ENCODE data around the gene PSMB2. TPM values are rescaled to one million over a fixed set of nuclear protein-coding genes. Genes with fewer than 3 reads are reported as not detected.
A peak's percentile ranks its signal among the peaks of the same experiment; 100 is the strongest.

Gene PSMB2
- total RNA-seq, 1 experiment from 2014 or later = 86.0 TPM

DNA sequence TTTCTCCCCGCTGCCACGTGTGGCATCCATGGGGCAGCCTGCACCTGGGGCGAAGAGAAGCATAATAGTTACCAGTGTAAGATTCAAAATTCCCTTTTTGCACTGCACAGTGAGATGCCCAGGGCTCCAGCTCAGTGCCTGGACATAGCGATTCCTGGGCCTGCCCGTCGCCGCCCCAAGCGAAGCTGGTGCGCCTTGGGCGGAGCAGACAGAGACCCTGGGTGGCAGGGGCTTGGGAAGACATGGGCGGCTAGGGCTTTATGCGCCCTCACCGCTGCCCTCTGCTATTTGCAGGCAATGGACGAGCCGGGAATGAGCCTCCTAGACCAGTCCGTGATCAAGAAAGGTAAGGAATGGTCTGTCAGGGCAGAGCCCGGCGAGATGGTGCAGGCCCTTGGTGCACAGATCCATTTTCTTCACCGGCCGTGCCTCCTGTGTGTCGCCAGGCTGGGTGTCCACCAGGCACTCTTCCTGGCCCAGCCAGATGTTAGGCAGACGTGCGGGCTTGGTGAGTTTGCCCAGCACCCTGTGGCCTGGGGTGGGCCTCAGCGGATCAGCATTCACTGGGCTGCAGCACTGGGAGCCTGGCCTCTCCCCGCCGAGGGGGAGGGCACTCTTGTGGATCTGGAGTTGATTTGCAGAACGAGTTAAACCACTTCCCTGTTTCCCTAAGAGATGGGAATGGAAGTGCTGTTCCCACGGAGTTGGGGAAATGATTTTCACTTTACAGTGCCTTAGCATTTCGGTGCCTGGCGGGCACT lies 66.5 kb downstream of the PSMB2 start:
- Histone ChIP-seq H3K23ac (ENCODE audit: insufficient read length, low read depth, low read length) (no peak overlapping the region), H2AFZ (ENCODE audit: low read length) (no peak overlapping the region), H3K4ac (ENCODE audit: low read depth, low read length) (no peak overlapping the region), H2BK15ac (ENCODE audit: low read depth, low read length) (no peak overlapping the region), H2BK12ac (ENCODE audit: insufficient read length, low read depth, low read length) (no peak overlapping the region), H3T11ph (ENCODE audit: low read length) (no peak overlapping the region), H2BK5ac (ENCODE audit: insufficient read length, low read length) (no peak overlapping the region), H4K91ac (ENCODE audit: insufficient read length, low read depth, low read length) (no peak overlapping the region), H3K23me2 (ENCODE audit: insufficient read length, low read depth, low read length, poor library complexity, severe bottlenecking) (peaks cover 19% of the 10 kb centered on the region), H4K20me1 (ENCODE audit: control insufficient read depth, insufficient read depth, insufficient read length) (no peaks in the 10 kb centered on the region), H3K9me3 (ENCODE audit: control insufficient read depth, low read depth, low read length) (no peaks in the 10 kb centered on the region), H2BK120ac (ENCODE audit: low read depth, low read length, poor library complexity, severe bottlenecking) (no peak overlapping the region), H3K27ac (ENCODE audit: insufficient read length, low read depth, low read length) (no peak overlapping the region), H3K9ac (ENCODE audit: extremely low read depth, insufficient read length, low read length) (no peak overlapping the region), H4K8ac (replicated peaks; ENCODE audit: insufficient read length, low read depth, low read length) (no peak overlapping the region), H3K18ac (ENCODE audit: insufficient read length, low read depth, low read length) (no peak overlapping the region), H3K79me2 (ENCODE audit: insufficient read depth, low read length) (no peaks in the 10 kb centered on the region), H3K27me3 (ENCODE audit: insufficient read depth, low read length) (peaks cover 73% of the 10 kb centered on the region), H3K14ac (ENCODE audit: insufficient read depth, low read length) (no peak overlapping the region; the same call in 1 of the 2 replicates), H3K56ac (ENCODE audit: insufficient read length, low read depth, low read length) (no peak overlapping the region), H4K5ac (ENCODE audit: insufficient read length, low read depth, low read length) (no peak overlapping the region), H2AK5ac (ENCODE audit: insufficient read length, low read length) (no peak overlapping the region), H3K79me1 (ENCODE audit: insufficient read depth, low read depth, low read length, poor library complexity, severe bottlenecking) (no peaks in the 10 kb centered on the region), H3K4me2 (ENCODE audit: insufficient read depth, insufficient read length, low read length) (peak overlapping the region; percentile 9), H3K4me1 (ENCODE audit: insufficient read depth, low read length) (0 out of 2 replicates have a peak, but pooled peaks cover 2% of the 10 kb centered on the region), H2BK20ac (ENCODE audit: low read depth, low read length, poor library complexity, severe bottlenecking) (no peak overlapping the region)
- no peak for DNase-seq
- no peaks in the 10 kb centered on the region for H3K36me3 Mint-ChIP-seq (ENCODE audit: insufficient read depth in 1 of 3, low read depth in 3 of 3)
- H3K4me1 Mint-ChIP-seq = peaks cover 29 to 37% of the 10 kb centered on the region in 2 experiments
- peak overlapping the region in 1 of 2 experiments; percentile 68; a peak in 2 of 5 replicates for H3K4me3 Mint-ChIP-seq
- H3K27me3 Mint-ChIP-seq (ENCODE audit: low read depth) = peaks cover 96% of the 10 kb centered on the region
- TF ChIP-seq, protein P1, sequence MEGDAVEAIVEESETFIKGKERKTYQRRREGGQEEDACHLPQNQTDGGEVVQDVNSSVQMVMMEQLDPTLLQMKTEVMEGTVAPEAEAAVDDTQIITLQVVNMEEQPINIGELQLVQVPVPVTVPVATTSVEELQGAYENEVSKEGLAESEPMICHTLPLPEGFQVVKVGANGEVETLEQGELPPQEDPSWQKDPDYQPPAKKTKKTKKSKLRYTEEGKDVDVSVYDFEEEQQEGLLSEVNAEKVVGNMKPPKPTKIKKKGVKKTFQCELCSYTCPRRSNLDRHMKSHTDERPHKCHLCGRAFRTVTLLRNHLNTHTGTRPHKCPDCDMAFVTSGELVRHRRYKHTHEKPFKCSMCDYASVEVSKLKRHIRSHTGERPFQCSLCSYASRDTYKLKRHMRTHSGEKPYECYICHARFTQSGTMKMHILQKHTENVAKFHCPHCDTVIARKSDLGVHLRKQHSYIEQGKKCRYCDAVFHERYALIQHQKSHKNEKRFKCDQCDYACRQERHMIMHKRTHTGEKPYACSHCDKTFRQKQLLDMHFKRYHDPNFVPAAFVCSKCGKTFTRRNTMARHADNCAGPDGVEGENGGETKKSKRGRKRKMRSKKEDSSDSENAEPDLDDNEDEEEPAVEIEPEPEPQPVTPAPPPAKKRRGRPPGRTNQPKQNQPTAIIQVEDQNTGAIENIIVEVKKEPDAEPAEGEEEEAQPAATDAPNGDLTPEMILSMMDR (conservative IDR thresholded peaks at IDR 0.05) = no peak
- WGBS (ENCODE audit: extremely low coverage, insufficient read length, low lambda C conversion rate) = no CpG with 5 or more reads among the region's 30 CpGs
- no peak overlapping the region for H3K27ac Mint-ChIP-seq
- no peaks in the 10 kb centered on the region for H3K9me3 Mint-ChIP-seq

Measured in H9 (cell line).